Colonic mucosa (tissue), 4 donors: Measurements from ENCODE around the gene CNIH4. TPM values are rescaled to one million over a fixed set of nuclear protein-coding genes. Genes with fewer than 3 reads are reported as not detected.

Source experiments
- DNase-seq: peaks from one replicate; pipeline ENCODE4 v3.0.0-alpha.2; 2020
- H3K27ac ChIP-seq: fragments of 200-600 bp; one replicate; pipeline ENCODE4 v1.8.0; 2021
- H3K27me3 ChIP-seq: fragments of 200-600 bp; one replicate; pipeline ENCODE4 v1.8.0; 2021
- H3K36me3 ChIP-seq: fragments of 200-600 bp; one replicate; pipeline ENCODE4 v1.8.0; 2021
- H3K4me1 ChIP-seq: fragments of 200-600 bp; one replicate; pipeline ENCODE4 v1.8.0; 2021; ENCODE audit warnings: mild to moderate bottlenecking
- H3K4me3 ChIP-seq: fragments of 200-600 bp; one replicate; pipeline ENCODE4 v1.8.0; 2021
- H3K9ac ChIP-seq, 2 donors: one replicate each; pipeline ENCODE4 v1.7.0; 2013; ENCODE audit warnings: control low read depth in 2 of 2, low read depth in 2 of 2, low read length in 2 of 2
- H3K9me3 ChIP-seq: fragments of 200-600 bp; one replicate; pipeline ENCODE4 v1.8.0; 2021
- CTCF ChIP-seq: fragments of 200-600 bp; IDR thresholded peaks from one replicate; pipeline ENCODE4 v1.8.0; 2022; ENCODE audit warnings: antibody characterized with exemption, mild to moderate bottlenecking
- intact Hi-C: fragments of 100-400 bp; cut with DNase I; formaldehyde crosslinking; loops from one replicate; pipeline ENCODE4 v1.14.1; 2022
- total RNA-seq, 2 donors: library from RNA; stranded (reverse); fragmentation: NEBNext Ultra II Directional in 1 of 2; extraction: Animal tissue kit (Norgen Biotek cat#: 25700) in 1 of 2; gene quantifications; one replicate each; pipeline ENCODE4 v1.2.1, GENCODE V29; 2021
- donor health status: healthy.
- donor health status: DM: no; HTN: no; CAD: no.
- donor health status: DM: no; HTN: no; CAD: no.

CNIH4 gene
- total RNA-seq, 2 donors from 2014 or later = 53.0 to 80.6 TPM

GRCh38 chr1:224321706-224322105 is 35.0 kb upstream of the CNIH4 start:
- TF ChIP-seq CTCF = no peak
- no peak overlapping the region for H3K9ac ChIP-seq
- H3K36me3 ChIP-seq = no peaks in the 10 kb centered on the region
- no peak for DNase-seq
- no peaks in the 10 kb centered on the region for H3K4me1 ChIP-seq
- H3K27ac ChIP-seq = no peak overlapping the region
- H3K9me3 ChIP-seq = no peaks in the 10 kb centered on the region
- H3K27me3 ChIP-seq = no peaks in the 10 kb centered on the region
- no peak overlapping the region for H3K4me3 ChIP-seq
- intact Hi-C loops = no loop called here

GRCh38 chr1:224325959-224326358 is 30.7 kb upstream of the CNIH4 start:
- no peak overlapping the region for H3K4me3 ChIP-seq
- H3K27me3 ChIP-seq = no peaks in the 10 kb centered on the region
- no peak overlapping the region for H3K27ac ChIP-seq
- H3K9me3 ChIP-seq = no peaks in the 10 kb centered on the region
- peaks cover 10% of the 10 kb centered on the region for H3K4me1 ChIP-seq
- no peak for TF ChIP-seq CTCF
- no peaks in the 10 kb centered on the region for H3K36me3 ChIP-seq
- DNase-seq = no peak
- no peak overlapping the region for H3K9ac ChIP-seq
- intact Hi-C loops = no loop called here

DNA sequence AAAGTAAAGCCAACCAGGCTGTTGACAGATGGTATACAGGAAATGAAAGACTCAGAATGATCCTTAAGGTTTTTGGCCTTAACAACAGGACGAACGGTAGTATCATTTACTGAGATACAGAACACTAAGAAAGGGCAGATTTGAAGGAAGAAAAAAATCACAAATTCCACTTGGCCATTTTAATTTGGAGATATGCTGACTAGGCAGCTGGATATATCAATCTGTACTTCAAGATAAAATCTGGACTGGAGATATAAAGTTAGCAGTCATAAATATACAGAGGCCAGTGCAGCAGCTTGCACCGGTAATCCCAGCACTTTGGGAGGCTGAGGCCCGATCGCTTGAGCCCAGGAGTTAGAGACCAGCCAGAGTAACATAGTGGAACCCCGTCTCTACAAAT is 28.0 kb upstream of the CNIH4 start:
- intact Hi-C loops = no loop called here
- Histone ChIP-seq H3K4me3 (peak overlapping the region; percentile 90), H3K9ac (peak overlapping the region in 1 of 2 donors; percentile 46), H3K9me3 (no peaks in the 10 kb centered on the region), H3K27me3 (no peaks in the 10 kb centered on the region), H3K36me3 (no peaks in the 10 kb centered on the region), H3K4me1 (peaks cover 10% of the 10 kb centered on the region), H3K27ac (no peak overlapping the region)
- no peak for DNase-seq
- no peak for TF ChIP-seq CTCF

GRCh38 chr1:224329484-224329841 is 27.2 kb upstream of the CNIH4 start:
- H3K36me3 ChIP-seq = no peaks in the 10 kb centered on the region
- no peaks in the 10 kb centered on the region for H3K9me3 ChIP-seq
- H3K27me3 ChIP-seq = no peaks in the 10 kb centered on the region
- peak overlapping the region; percentile 93 for H3K27ac ChIP-seq
- peaks cover 10% of the 10 kb centered on the region for H3K4me1 ChIP-seq
- DNase-seq = no peak
- peak overlapping the region; percentile 90 for H3K4me3 ChIP-seq
- intact Hi-C loops = no loop called here
- peak overlapping the region; percentile 91 to 93 for H3K9ac ChIP-seq
- no peak for TF ChIP-seq CTCF

DNA sequence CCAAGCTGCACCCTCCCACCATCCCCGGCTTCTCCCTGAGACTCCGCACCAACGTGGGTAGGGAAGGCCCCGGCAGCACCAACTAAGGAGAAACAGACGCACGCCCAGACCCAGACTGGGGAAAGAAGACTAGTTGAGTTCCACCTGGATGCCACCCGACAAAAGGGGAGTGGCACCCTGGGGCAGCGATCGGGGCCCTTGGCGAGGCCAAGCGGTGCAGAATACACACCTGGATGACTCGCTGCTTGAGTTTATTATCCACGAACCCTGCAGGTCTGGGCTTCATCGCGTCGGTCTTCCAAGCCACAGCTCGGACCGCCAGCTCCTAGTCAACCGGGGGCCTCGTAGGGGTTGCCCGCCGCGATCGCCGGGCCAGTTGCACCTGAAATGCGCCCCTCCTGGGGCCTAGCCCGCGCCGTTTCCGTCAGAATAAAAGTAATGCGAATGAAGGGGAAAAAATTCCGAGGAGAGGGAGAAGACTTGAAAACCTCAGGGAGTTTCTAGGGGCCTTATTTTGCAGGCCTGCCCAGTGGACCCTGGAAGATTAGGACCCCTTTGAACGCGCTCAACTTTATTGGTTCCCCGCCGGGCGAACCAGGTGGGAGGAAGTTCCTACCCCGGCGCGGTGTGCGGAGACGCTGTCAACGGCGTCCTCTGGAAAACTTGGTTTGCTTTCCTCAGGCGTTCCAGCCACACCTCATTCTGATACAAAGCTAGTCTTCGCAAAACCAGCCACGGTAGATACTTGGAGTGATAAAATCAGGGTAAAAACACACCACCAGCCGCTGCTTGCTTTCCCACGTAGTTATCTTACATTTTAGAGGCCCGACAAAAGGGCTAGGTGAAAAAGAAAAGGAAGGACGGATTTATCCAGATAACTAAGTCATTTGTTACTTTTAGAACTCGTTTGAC is 26.6 kb upstream of the CNIH4 start, which contains the start of gene NVL:
NVL (minus strand) TSS at position 331 of the 912 bp plus-strand sequence; CDS start at position 286, 45 bp downstream.
- intact Hi-C loops = loop anchor here (10.0 kb wide), 1 partner anchor 155 kb away; no protein-coding TSS in a partner anchor
- H3K9me3 ChIP-seq = no peaks in the 10 kb centered on the region
- H3K4me1 ChIP-seq = peaks cover 10% of the 10 kb centered on the region
- peak within 1 kb of the TSS; percentile 91 to 93 for H3K9ac ChIP-seq
- peak within 1 kb of the TSS; percentile 93 for H3K27ac ChIP-seq
- H3K4me3 ChIP-seq = peak within 1 kb of the TSS; percentile 90
- H3K36me3 ChIP-seq = no peaks in the 10 kb centered on the region
- H3K27me3 ChIP-seq = no peaks in the 10 kb centered on the region
- peak; percentile 89 for DNase-seq
- TF ChIP-seq CTCF = no peak
